Spleen (tissue), 7 donors: ENCODE data around the gene RNF146.

ENCODE experiments used
- CTCF ChIP-seq, 11 experiments: fragments of 200-600 bp in 7 of 11; fragments of 450-650 bp in 4 of 11; sonication (generic) in 4 of 11; IDR thresholded peaks in 8 of 11; conservative IDR thresholded peaks in 3 of 11; 1 replicate in 7 of 11; 2 replicates in 4 of 11; pipeline versions ENCODE4 v1.4.0 to v1.8.0; 2016 to 2021; ENCODE audit warnings: antibody characterized with exemption in 11 of 11, inconsistent platforms in 4 of 11, mild to moderate bottlenecking in 1 of 11
- POLR2A ChIP-seq, 3 donors: fragments of 450-650 bp; IDR thresholded peaks; one replicate each; pipeline ENCODE4 v1.5.1; 2017; ENCODE audit warnings: antibody characterized with exemption in 3 of 3, mild to moderate bottlenecking in 1 of 3
- POLR2AphosphoS5 ChIP-seq, 3 donors: sonication (generic); formaldehyde crosslinking; IDR thresholded peaks; one replicate each; pipeline ENCODE4 v1.5.1; 2017; ENCODE audit warnings: antibody characterized with exemption in 3 of 3
- donor health status: DM: no; HTN: no; CAD: no; lungs with moderate emphysema.
- donor health status: DM: no; HTN: no; CAD: no.
- donor health status: DM: no; HTN: no; CAD: no.

GRCh38 chr6:127299522-127300240 is 33.0 kb downstream of the RNF146 start:
- no peak for TF ChIP-seq POLR2A (IDR thresholded peaks at IDR 0.05)
- no peak for TF ChIP-seq CTCF (IDR thresholded peaks at IDR 0.05 in 8 of 11, conservative IDR thresholded peaks at IDR 0.05 in 3 of 11)
- TF ChIP-seq POLR2AphosphoS5 (IDR thresholded peaks at IDR 0.05): no peak
